ENCODE results near the gene BCL2L15.

BCL2L15 gene

DNA sequence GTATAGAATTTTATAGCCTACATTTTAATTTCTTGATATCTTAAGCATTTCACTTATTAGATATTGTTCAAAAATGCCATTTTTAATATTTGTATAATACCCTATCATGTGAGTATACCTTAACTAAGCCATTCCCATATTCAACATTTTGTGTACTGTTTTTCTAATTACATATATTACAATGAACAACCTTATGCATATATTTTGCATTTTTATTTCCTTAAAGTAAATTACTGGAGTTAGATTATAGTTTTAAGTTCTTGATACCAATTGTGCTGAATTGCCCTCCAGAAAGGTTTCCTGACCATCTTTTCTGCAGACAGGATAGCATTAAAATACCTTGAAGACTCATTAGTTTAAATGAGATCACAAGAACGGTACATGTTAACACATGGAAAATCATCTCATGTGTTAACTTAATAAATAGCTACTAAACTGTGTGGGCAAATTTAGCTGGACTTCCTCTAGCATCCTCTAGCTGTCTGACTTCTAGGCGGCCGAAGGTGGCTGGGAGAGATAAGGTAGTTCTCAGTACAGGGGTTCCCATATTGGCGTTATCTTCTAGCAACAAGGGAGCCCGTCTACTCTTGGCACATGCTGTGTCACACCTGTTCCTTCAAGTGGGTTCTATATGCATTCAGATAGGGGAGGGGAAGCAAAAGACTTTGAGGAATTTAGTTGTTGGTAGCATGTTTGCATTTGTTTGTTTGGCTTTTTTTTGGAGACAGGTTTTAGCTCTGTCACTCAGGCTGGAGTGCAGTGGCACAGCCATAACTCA, 26.7 kb upstream of the BCL2L15 start:
- Histone ChIP-seq H4K20me1 (ENCODE audit: insufficient read depth, low read length) (no peaks in the 10 kb centered on the region), H3K4me1 (ENCODE audit: low read length) (no peaks in the 10 kb centered on the region), H3K36me3 (replicated peaks; ENCODE audit: insufficient read depth, low read length) (no peaks in the 10 kb centered on the region), H3K9me3 (replicated peaks; ENCODE audit: insufficient read depth, low read length) (no peaks in the 10 kb centered on the region), H3F3A (ENCODE audit: insufficient read depth, low read length) (no peaks in the 10 kb centered on the region), H3K4me3 (ENCODE audit: low read length) (no peak overlapping the region), H3K79me2 (ENCODE audit: low read length) (no peaks in the 10 kb centered on the region), H3K9me2 (replicated peaks; ENCODE audit: insufficient read depth, low read length) (no peaks in the 10 kb centered on the region), H3K4me2 (ENCODE audit: low read depth, low read length) (no peak overlapping the region), H3K27ac (ENCODE audit: low read length) (no peak overlapping the region), H3K27me3 (replicated peaks; ENCODE audit: insufficient read depth, low read length) (no peaks in the 10 kb centered on the region), H2AFZ (ENCODE audit: low read length) (no peak overlapping the region), H3K9ac (ENCODE audit: low read length) (no peak overlapping the region)
- TF ChIP-seq EZH2phosphoT487 (IDR thresholded peaks at IDR 0.05; ENCODE audit: low read length): no peak
- no peak for TF ChIP-seq EZH2 (optimal IDR thresholded peaks at IDR 0.05; ENCODE audit: low read depth, low read length)
- TF ChIP-seq, protein P1, sequence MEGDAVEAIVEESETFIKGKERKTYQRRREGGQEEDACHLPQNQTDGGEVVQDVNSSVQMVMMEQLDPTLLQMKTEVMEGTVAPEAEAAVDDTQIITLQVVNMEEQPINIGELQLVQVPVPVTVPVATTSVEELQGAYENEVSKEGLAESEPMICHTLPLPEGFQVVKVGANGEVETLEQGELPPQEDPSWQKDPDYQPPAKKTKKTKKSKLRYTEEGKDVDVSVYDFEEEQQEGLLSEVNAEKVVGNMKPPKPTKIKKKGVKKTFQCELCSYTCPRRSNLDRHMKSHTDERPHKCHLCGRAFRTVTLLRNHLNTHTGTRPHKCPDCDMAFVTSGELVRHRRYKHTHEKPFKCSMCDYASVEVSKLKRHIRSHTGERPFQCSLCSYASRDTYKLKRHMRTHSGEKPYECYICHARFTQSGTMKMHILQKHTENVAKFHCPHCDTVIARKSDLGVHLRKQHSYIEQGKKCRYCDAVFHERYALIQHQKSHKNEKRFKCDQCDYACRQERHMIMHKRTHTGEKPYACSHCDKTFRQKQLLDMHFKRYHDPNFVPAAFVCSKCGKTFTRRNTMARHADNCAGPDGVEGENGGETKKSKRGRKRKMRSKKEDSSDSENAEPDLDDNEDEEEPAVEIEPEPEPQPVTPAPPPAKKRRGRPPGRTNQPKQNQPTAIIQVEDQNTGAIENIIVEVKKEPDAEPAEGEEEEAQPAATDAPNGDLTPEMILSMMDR (IDR thresholded peaks at IDR 0.05; ENCODE audit: low read length): no peak
- DNase-seq: no peak

DNA sequence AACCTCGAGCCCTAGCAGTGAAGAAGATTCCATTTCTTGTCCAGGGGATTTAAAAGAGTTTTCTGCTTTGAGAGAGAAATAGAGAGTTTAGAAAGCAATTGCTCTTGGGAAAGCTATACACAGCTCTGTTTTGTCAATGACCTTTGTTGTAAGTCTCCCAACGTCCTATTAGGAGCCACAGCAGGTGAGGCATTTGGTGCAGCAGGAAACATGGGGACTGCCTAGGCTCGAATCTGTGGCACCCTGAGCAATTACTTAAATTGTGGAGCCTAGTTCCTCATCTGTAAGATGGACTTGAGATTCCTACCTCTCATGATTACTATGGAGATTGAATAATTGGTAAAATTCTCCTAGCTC, 25.9 kb upstream of the BCL2L15 start:
- DNase-seq: no peak
- no peak overlapping the region for H3K4me3 ChIP-seq (ENCODE audit: low read length)
- H3K4me1 ChIP-seq (ENCODE audit: low read length): no peaks in the 10 kb centered on the region
- no peak overlapping the region for H3K27ac ChIP-seq (ENCODE audit: low read length)
- H2AFZ ChIP-seq (ENCODE audit: low read length): no peak overlapping the region
- H4K20me1 ChIP-seq (ENCODE audit: insufficient read depth, low read length): no peaks in the 10 kb centered on the region
- no peaks in the 10 kb centered on the region for H3F3A ChIP-seq (ENCODE audit: insufficient read depth, low read length)
- no peaks in the 10 kb centered on the region for H3K79me2 ChIP-seq (ENCODE audit: low read length)
- H3K9me2 ChIP-seq (replicated peaks; ENCODE audit: insufficient read depth, low read length): no peaks in the 10 kb centered on the region
- H3K9me3 ChIP-seq (replicated peaks; ENCODE audit: insufficient read depth, low read length): no peaks in the 10 kb centered on the region
- H3K4me2 ChIP-seq (ENCODE audit: low read depth, low read length): no peak overlapping the region
- no peaks in the 10 kb centered on the region for H3K27me3 ChIP-seq (replicated peaks; ENCODE audit: insufficient read depth, low read length)
- H3K9ac ChIP-seq (ENCODE audit: low read length): no peak overlapping the region
- no peaks in the 10 kb centered on the region for H3K36me3 ChIP-seq (replicated peaks; ENCODE audit: insufficient read depth, low read length)
- TF ChIP-seq EZH2phosphoT487 (IDR thresholded peaks at IDR 0.05; ENCODE audit: low read length): no peak
- TF ChIP-seq, protein P1 (IDR thresholded peaks at IDR 0.05; ENCODE audit: low read length): no peak
- TF ChIP-seq EZH2 (optimal IDR thresholded peaks at IDR 0.05; ENCODE audit: low read depth, low read length): no peak

DNA sequence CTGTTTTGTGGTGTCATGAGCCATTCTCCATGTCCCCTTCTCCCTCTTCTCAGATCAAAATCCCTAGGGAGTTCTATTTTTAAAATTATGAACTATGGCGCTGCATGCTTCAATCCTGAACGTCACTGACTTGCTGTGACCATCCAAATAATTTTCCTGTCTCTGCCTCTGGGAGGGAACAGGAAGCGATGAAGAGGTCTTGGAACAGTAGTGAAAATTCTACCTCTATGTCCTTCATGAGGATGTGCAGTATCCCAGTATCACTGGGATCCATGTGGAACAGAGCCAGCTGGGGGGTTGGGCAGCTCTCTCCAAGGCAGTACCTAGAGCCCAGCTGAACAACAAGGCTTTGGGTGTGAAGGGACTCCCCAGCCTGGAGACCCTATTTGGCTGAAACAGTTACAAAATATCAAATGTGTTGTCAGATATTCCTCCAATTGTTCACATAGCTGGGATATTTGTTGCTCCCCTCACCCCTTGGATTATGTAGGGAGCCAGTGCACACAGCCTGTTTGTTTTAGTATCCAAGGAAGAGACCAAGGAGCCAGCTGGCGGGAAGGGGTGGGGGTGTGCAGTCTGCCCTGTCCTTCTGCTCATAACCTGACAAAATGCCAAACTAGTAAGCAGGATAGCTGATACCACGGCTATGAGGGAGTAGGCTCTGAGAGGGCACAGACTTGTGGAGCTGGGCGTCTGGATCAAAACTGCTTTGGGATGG, 25.4 kb upstream of the BCL2L15 start:
- H3K27ac ChIP-seq (ENCODE audit: low read length): no peak overlapping the region
- no peaks in the 10 kb centered on the region for H3K79me2 ChIP-seq (ENCODE audit: low read length)
- no peak overlapping the region for H3K4me3 ChIP-seq (ENCODE audit: low read length)
- no peak overlapping the region for H2AFZ ChIP-seq (ENCODE audit: low read length)
- H3K4me2 ChIP-seq (ENCODE audit: low read depth, low read length): no peak overlapping the region
- no peaks in the 10 kb centered on the region for H3K36me3 ChIP-seq (replicated peaks; ENCODE audit: insufficient read depth, low read length)
- no peaks in the 10 kb centered on the region for H3K9me3 ChIP-seq (replicated peaks; ENCODE audit: insufficient read depth, low read length)
- H3K4me1 ChIP-seq (ENCODE audit: low read length): no peaks in the 10 kb centered on the region
- no peaks in the 10 kb centered on the region for H3K27me3 ChIP-seq (replicated peaks; ENCODE audit: insufficient read depth, low read length)
- TF ChIP-seq EZH2phosphoT487 (IDR thresholded peaks at IDR 0.05; ENCODE audit: low read length) (no peak), EZH2 (optimal IDR thresholded peaks at IDR 0.05; ENCODE audit: low read depth, low read length) (no peak)
- TF ChIP-seq, protein P1 (IDR thresholded peaks at IDR 0.05; ENCODE audit: low read length): no peak
- H4K20me1 ChIP-seq (ENCODE audit: insufficient read depth, low read length): no peaks in the 10 kb centered on the region
- no peak for DNase-seq
- H3K9ac ChIP-seq (ENCODE audit: low read length): no peak overlapping the region
- no peaks in the 10 kb centered on the region for H3K9me2 ChIP-seq (replicated peaks; ENCODE audit: insufficient read depth, low read length)
- no peaks in the 10 kb centered on the region for H3F3A ChIP-seq (ENCODE audit: insufficient read depth, low read length)

Measured in MM.1S (cell line).